Subcutaneous abdominal adipose tissue (tissue), 5 donors: Measurements from ENCODE around the gene KLHL13.
A peak's percentile ranks its signal among the peaks of the same experiment; 100 is the strongest.
"Not testable (repeated sequence)": the region's sequence is repeated elsewhere in the genome, so short reads cannot be mapped to it uniquely, and the experiment has no call there.

Experiments
- H3K27ac ChIP-seq: one replicate; pipeline ENCODE4 v1.7.0; 2013; ENCODE audit warnings: low read depth, mild to moderate bottlenecking, inconsistent platforms, low read length, moderate library complexity
- H3K27me3 ChIP-seq, 5 donors: one replicate each; pipeline ENCODE4 v1.7.0; 2013; ENCODE audit warnings: low read length in 5 of 5, inconsistent platforms in 1 of 5; ENCODE audit not compliant: control insufficient read depth in 5 of 5, insufficient read depth in 4 of 5
- H3K36me3 ChIP-seq, 5 donors: one replicate each; pipeline ENCODE4 v1.7.0; 2013; ENCODE audit warnings: low read length in 5 of 5; ENCODE audit not compliant: control insufficient read depth in 5 of 5, insufficient read depth in 5 of 5
- H3K4me1 ChIP-seq, 5 donors: one replicate each; pipeline ENCODE4 v1.7.0; 2013; ENCODE audit warnings: low read length in 5 of 5, mild to moderate bottlenecking in 3 of 5, moderate library complexity in 1 of 5; ENCODE audit not compliant: control insufficient read depth in 5 of 5, insufficient read depth in 5 of 5
- H3K4me3 ChIP-seq, 5 donors: one replicate each; pipeline ENCODE4 v1.7.0; 2013; ENCODE audit warnings: low read length in 5 of 5, low read depth in 1 of 5
- H3K9ac ChIP-seq, 5 donors: one replicate each; pipeline ENCODE4 v1.7.0; 2013; ENCODE audit warnings: low read length in 5 of 5, mild to moderate bottlenecking in 4 of 5, moderate library complexity in 3 of 5
- H3K9me3 ChIP-seq, 5 donors: one replicate each; pipeline ENCODE4 v1.7.0; 2013; ENCODE audit warnings: low read length in 5 of 5; ENCODE audit not compliant: control insufficient read depth in 5 of 5
- donor health status: healthy.
- donor health status: healthy.
- donor health status: healthy.
- donor health status: healthy.
- donor health status: healthy.

Gene KLHL13

DNA sequence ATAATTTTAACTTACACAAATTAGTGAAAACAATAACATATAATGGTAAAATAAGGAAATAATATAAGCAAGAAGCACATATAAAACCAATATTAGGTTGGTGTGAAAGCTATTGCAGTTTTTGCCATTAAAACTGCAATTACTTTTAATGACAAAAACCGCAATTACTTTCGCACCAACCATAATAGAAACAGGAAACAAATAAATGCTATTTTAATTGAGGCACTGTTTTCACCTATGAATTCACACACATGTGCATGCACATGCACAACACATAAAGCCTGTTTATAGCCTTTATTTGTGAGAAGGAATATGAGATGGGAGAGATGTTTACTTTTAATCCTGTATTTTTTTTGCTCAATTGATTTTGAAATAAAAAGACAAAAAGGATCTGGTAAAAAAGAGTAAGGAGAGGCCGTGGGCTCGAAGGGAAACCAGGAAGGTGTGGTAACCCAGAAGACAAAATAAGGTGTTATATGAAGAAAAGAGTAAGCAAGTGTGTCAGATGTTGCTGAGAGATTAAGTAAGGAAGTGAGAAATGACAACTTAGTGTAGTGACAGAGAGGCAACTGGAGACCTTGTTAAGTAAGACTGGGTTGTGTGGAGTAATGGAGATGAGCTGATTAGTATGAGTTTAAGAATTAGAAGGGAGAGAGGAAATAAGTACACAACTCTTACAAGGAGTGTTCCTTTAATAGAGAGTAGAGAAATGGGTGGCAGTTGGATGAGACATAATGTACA lies 69.0 kb downstream of the KLHL13 start:
- H3K9ac ChIP-seq: no peak overlapping the region
- H3K4me3 ChIP-seq: no peak overlapping the region
- H3K27me3 ChIP-seq: no peaks in the 10 kb centered on the region
- H3K27ac ChIP-seq: no peak overlapping the region
- no peaks in the 10 kb centered on the region for H3K4me1 ChIP-seq
- H3K9me3 ChIP-seq: peaks cover 0 to 18% (median 12%) of the 10 kb centered on the region in 5 donors
- H3K36me3 ChIP-seq: no peaks in the 10 kb centered on the region

DNA sequence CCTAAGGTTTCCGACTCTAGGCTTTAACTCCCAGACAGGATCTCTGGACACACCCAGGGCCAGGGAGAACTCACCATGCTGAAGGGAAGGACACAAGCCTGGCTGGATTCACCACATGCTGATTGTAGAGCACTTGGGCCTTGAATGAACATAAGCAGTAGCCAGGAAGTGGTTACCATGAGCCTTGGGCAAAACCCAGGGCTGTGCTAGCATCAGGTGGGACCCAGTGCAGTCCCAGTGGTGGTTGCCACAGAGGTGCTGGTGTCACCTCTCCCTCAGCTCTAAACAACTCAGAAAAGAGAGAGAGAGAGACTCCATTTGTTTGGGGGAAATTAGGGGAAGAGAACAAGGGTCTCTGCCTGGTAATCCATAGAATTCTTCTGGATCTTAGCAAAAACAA lies 77.0 kb downstream of the KLHL13 start:
- Histone ChIP-seq H3K4me1 (no peaks in the 10 kb centered on the region), H3K9me3 (peaks cover 2 to 21% (median 7%) of the 10 kb centered on the region in 5 donors), H3K27ac (no peak overlapping the region), H3K9ac (no peak overlapping the region), H3K27me3 (no peaks in the 10 kb centered on the region), H3K4me3 (peak overlapping the region in 1 of 5 donors; percentile 5), H3K36me3 (no peaks in the 10 kb centered on the region)

DNA sequence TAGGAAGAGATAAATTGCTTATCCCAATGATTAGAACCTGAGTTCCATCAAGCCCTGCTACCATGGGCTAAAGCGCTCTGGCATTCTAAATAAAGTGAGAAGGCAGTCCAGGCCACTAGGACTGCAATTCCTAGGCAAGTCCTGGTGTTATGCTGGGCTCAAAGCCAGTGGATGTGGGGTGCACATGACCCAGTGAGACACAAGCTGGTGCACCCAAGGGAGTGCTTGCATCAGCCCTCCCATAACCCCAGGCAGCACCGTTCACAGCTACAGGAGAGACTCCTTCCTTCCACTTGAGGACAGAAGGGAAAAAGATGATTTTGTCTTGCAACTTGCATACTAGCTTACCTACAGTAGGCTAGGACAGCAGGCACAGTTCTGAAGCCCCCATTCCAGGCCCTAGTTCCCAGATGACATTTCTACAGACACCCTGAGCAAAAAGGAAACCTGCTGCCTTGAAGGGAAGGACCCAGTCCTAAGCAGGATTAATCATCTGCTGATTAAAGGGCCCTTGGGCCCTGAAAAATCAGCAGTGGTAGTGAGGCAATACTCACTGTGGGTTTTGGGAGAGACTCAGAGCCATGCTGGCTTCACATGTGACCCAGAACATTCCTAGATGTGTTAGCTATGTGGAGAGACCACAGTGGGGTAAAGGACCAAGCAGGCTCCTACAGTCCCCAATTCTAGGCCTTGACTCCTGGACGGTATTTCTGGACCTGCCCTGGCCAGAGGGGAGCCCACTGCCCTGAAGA lies 77.8 kb downstream of the KLHL13 start:
- Histone ChIP-seq H3K9ac (no peak overlapping the region), H3K27me3 (no peaks in the 10 kb centered on the region), H3K4me1 (no peaks in the 10 kb centered on the region), H3K27ac (no peak overlapping the region), H3K36me3 (no peaks in the 10 kb centered on the region), H3K4me3 (no peak overlapping the region), H3K9me3 (peaks cover 2 to 14% (median 5%) of the 10 kb centered on the region in 5 donors)

DNA sequence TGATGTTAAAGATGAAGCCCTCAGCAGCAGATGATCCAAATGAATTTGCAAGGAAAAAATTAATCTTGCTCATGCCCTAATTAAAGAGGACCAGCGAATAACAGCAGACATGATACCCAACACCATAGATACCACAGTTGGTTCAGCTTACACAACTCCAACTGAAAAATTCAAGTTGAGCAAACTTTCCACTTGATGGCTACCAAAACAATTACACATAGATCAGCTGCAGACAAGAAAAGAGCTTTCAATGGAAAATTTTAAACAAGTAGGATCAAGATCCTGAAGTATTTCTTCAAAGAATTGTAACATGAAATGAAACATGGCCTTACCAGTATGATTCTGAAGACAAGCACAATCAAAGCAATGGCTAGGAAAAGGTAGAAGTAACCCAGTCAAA lies 90.0 kb downstream of the KLHL13 start:
- Histone ChIP-seq H3K27me3 (no peaks in the 10 kb centered on the region), H3K9ac (no peak overlapping the region), H3K27ac (no peak overlapping the region), H3K4me3 (no peak overlapping the region), H3K9me3 (no peaks in the 10 kb centered on the region), H3K36me3 (no peaks in the 10 kb centered on the region), H3K4me1 (no peaks in the 10 kb centered on the region)

DNA sequence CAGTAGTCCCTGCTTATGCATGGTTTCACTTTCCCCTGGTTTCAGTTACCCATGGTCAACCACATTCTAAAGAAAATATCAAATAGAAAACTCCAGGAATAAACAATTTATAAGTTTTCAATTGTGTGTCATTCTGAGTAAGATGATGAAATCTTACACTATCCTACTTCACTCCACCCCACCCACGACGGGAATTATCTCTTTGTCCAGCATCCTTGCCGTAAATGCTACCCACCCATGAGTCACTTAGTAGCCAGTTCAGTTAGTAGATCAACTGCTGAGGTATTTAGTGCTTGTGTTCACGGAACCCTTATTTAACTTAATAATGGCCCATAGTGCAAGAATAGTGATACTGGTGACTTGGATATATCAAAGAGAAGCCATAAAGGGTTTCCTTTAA lies 91.4 kb downstream of the KLHL13 start:
- Histone ChIP-seq H3K36me3 (no peaks in the 10 kb centered on the region), H3K27ac (no peak overlapping the region), H3K9me3 (no peaks in the 10 kb centered on the region), H3K27me3 (no peaks in the 10 kb centered on the region), H3K4me1 (no peaks in the 10 kb centered on the region), H3K4me3 (no peak overlapping the region), H3K9ac (no peak overlapping the region)

DNA sequence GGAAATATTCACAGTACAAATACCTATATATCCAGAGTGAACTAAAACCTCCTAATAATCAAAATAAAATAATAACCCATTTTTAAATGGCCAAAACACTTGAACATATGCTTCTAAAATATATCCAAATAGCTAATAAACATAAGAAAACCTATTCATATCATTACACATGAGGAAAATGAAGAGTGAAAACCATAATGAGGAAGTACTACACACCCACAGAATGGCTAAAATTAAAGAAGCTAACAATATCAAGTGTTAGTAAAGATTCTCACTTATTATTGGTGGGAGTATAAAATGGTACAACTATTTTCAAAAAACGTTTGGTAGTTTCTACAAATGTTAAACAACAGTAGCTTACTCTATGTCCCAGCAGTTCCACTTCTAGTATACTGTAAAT lies 92.1 kb downstream of the KLHL13 start:
- Histone ChIP-seq H3K27ac (no peak overlapping the region), H3K27me3 (no peaks in the 10 kb centered on the region), H3K9ac (no peak overlapping the region), H3K9me3 (no peaks in the 10 kb centered on the region), H3K36me3 (no peaks in the 10 kb centered on the region), H3K4me3 (no peak overlapping the region), H3K4me1 (no peaks in the 10 kb centered on the region)

DNA sequence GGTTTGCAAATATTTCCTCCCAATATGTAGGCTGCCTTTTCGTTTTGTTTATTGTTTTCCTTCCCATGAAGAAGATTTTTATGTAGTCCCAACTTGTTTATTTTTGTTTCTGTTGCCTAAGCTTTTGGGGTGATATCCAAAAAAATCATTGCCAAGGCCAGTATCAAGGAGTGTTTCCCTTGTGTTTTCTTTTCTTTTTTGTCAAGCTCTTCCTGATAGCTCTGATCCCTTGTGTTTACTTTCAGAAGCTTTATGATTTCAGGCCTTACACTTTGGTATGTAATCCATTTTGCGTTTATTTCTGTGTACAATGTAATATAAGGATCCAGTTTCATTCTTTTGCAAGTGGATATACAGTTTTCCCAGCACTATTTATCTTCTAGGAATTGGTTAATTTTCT lies 93.9 kb downstream of the KLHL13 start:
- Histone ChIP-seq H3K4me1 (no peaks in the 10 kb centered on the region), H3K4me3 (no peak overlapping the region), H3K9me3 (peaks cover 0 to 3% (median 0%) of the 10 kb centered on the region in 5 donors), H3K27ac (no peak overlapping the region), H3K9ac (no peak overlapping the region), H3K36me3 (no peaks in the 10 kb centered on the region), H3K27me3 (no peaks in the 10 kb centered on the region)

DNA sequence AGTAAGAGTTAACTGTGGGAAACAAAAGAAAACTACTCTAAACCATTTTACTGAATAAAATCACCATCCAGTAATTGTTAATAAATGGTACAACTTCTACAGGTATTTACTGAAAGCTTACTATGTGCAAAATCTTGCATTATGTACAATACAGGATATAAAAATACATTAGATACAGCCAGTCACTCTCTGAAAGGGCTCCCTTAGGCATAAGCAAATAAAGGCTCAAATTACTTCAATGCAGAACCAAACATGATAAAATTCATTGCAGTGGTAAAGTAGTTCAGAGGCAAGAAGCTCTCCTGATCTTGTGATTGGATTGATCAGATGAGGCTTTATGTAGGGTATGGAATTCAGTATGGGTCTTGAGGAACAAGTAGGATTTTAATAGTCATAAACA lies 100.2 kb downstream of the KLHL13 start:
- no peak overlapping the region for H3K9ac ChIP-seq
- no peaks in the 10 kb centered on the region for H3K36me3 ChIP-seq
- H3K4me3 ChIP-seq: no peak overlapping the region
- H3K27me3 ChIP-seq: no peaks in the 10 kb centered on the region
- H3K4me1 ChIP-seq: no peaks in the 10 kb centered on the region
- no peak overlapping the region for H3K27ac ChIP-seq
- H3K9me3 ChIP-seq: peaks cover 0 to 7% (median 0%) of the 10 kb centered on the region in 5 donors

DNA sequence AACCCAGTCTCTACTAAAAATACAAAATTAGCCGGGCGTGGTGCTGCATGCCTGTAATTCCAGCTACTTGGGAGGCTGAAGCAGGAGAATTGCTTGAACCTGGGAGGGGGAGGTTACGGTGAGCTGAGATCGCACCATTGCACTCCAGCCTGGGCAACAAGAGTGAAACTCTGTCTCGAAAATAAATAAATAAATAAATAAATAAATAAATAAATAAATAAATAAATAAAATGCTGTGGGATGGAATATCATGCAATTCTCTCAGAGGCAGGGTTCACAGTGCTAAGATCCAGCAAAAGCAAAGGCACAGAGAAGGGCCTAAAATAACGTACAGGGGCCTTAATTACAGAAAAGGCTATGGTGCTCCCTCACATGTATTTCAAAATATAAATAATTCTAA lies 114.2 kb downstream of the KLHL13 start:
- not testable (repeated sequence) for H3K9ac ChIP-seq, H3K4me3 ChIP-seq

DNA sequence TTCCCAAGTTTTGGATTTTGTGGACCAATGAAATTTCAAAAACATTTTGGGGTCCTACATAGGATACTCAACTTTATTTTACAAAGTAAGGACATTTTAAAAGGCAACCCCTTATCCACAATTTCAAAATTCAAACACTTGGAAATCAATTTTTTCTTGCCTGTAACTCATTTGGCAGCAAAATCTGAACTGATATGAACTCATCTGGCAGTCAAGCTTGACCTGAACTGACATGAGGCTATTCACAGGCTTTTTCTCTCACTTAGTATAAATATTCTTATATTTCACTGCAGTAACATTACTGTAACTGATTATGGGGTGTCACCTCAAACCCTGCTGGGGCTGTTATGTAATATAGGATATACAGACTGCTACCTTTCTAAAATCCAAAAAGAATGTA lies 116.1 kb downstream of the KLHL13 start:
- Histone ChIP-seq H3K27me3 (peaks cover 0 to 4% (median 0%) of the 10 kb centered on the region in 5 donors), H3K27ac (no peak overlapping the region), H3K9ac (no peak overlapping the region), H3K4me3 (no peak overlapping the region), H3K4me1 (no peaks in the 10 kb centered on the region), H3K36me3 (no peaks in the 10 kb centered on the region), H3K9me3 (no peaks in the 10 kb centered on the region)

More for the DNA sequence above, 114.2 kb downstream of the KLHL13 start:
- not testable (repeated sequence) for H3K27me3 ChIP-seq, H3K4me1 ChIP-seq, H3K9me3 ChIP-seq, H3K27ac ChIP-seq, H3K36me3 ChIP-seq
